Nephron (organoid): ENCODE measurements around the gene TRHDE.
A peak's percentile ranks its signal among the peaks of the same experiment; 100 is the strongest.

Experiments
- H3K27ac Mint-ChIP-seq, 3 experiments: 2 replicates each; pipeline ENCODE4 v1.8.0; 2020; ENCODE audit warnings: mixed read lengths in 3 of 3, mild to moderate bottlenecking in 2 of 3, moderate library complexity in 1 of 3
- H3K27me3 Mint-ChIP-seq: 2 replicates; pipeline ENCODE4 v1.8.0; 2021; ENCODE audit warnings: low read depth, mild to moderate bottlenecking, moderate library complexity, mixed read lengths
- H3K36me3 Mint-ChIP-seq: 2 replicates; pipeline ENCODE4 v1.8.0; 2020; ENCODE audit warnings: low read depth, mixed read lengths
- H3K4me1 Mint-ChIP-seq: 2 replicates; pipeline ENCODE4 v1.8.0; 2020; ENCODE audit warnings: mixed read lengths
- H3K4me3 Mint-ChIP-seq, 3 experiments: 2 replicates each; pipeline ENCODE4 v1.8.0; 2020; ENCODE audit warnings: mild to moderate bottlenecking in 3 of 3, mixed read lengths in 3 of 3, moderate library complexity in 2 of 3
- H3K9me3 Mint-ChIP-seq: 2 replicates; pipeline ENCODE4 v1.8.0; 2020; ENCODE audit warnings: mixed read lengths
- TF ChIP-seq, protein P1 (sequence below), 3 experiments: fragments of 200-600 bp; sonication (generic); IDR thresholded peaks; one replicate each; pipeline ENCODE4 v1.5.0; 2021; ENCODE audit warnings: antibody characterized with exemption in 3 of 3; ENCODE audit not compliant: unreplicated experiment in 3 of 3

TRHDE gene

DNA sequence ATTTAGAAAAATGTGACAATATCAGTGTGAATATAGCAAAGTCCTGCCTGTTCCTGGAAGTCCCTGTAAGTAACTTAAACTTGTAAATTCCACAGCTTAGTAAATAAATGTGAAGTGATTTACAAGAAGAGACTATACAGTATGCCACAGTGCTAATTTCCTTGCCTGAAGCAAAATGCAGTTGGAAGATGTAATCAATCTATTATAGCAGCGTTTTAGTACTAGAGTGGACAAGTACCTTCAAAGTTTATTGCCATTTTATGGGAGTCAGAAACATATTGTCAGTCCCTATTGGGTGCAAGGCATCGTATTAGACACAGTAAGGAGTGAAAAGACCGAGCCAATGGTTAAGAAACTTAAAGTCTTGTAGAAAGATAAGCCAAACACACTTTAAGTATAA, 94.1 kb downstream of the TRHDE start:
- H3K36me3 Mint-ChIP-seq, result no peaks in the 10 kb centered on the region
- peak overlapping the region in 1 of 3 experiments; percentile 15 for H3K27ac Mint-ChIP-seq
- no peak overlapping the region for H3K4me3 Mint-ChIP-seq
- TF ChIP-seq, protein P1, sequence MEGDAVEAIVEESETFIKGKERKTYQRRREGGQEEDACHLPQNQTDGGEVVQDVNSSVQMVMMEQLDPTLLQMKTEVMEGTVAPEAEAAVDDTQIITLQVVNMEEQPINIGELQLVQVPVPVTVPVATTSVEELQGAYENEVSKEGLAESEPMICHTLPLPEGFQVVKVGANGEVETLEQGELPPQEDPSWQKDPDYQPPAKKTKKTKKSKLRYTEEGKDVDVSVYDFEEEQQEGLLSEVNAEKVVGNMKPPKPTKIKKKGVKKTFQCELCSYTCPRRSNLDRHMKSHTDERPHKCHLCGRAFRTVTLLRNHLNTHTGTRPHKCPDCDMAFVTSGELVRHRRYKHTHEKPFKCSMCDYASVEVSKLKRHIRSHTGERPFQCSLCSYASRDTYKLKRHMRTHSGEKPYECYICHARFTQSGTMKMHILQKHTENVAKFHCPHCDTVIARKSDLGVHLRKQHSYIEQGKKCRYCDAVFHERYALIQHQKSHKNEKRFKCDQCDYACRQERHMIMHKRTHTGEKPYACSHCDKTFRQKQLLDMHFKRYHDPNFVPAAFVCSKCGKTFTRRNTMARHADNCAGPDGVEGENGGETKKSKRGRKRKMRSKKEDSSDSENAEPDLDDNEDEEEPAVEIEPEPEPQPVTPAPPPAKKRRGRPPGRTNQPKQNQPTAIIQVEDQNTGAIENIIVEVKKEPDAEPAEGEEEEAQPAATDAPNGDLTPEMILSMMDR (IDR thresholded peaks at IDR 0.05; ENCODE audit: unreplicated experiment in 3 of 3), result no peak
- peaks cover 13% of the 10 kb centered on the region for H3K4me1 Mint-ChIP-seq
- peaks cover 3% of the 10 kb centered on the region for H3K9me3 Mint-ChIP-seq
- no peaks in the 10 kb centered on the region for H3K27me3 Mint-ChIP-seq

DNA sequence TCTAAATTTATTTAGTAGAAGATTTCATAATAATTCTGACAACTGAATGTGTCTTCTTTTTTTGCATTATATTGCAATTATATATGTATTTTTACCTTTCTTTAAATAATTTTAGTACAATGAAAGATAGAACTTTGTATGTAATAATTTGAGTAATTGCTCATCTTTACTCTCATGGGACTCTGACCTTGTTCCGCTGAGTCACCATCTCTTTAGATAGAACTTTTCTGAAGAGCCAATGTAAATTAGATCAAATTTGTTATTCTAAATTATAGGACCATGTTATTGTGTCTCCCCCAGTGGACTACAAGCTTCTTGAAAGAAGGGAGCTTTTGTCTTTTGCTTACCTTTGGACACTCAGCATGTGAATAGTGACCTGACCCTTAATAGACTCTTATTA, 96.1 kb downstream of the TRHDE start:
- Mint-ChIP-seq H3K4me3 (no peak overlapping the region), H3K9me3 (no peaks in the 10 kb centered on the region), H3K27me3 (no peaks in the 10 kb centered on the region), H3K36me3 (no peaks in the 10 kb centered on the region), H3K27ac (peak overlapping the region; percentile 40 to 67 (median 41)), H3K4me1 (peaks cover 13% of the 10 kb centered on the region)
- TF ChIP-seq, protein P1 (IDR thresholded peaks at IDR 0.05; ENCODE audit: unreplicated experiment in 3 of 3), result no peak

DNA sequence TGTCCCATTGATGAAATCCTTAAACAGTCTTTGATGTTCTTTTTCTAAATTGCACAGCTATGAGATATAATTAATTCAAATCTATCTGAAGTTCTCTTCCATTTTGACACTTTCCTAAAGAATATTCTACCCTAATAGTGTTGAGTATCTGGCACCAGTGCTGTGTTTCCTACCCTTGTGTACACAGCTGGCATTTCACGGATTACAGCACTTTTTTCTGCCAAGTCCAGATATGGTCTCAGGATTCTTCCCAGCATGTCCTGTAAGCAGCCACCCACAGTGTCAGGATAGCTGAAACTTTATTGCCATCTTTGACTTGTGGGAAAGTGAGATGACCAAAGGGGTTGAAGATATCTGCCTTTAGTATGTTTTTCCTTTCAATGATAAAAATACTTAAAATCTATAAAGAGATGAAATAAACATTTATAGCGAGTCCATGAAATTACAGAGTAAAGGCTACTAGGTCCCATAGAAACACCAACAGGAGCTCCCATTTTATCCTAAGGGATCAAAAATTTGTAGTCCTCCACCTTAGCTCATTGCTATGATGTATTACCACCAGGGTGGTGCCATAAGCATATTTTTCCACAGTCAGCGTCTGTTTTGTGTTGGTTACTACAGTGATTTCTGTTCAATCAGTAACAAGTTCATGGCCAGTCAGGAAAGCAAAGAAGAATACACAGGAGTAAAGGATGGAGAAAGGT, 96.7 kb downstream of the TRHDE start:
- no peak overlapping the region for H3K4me3 Mint-ChIP-seq
- TF ChIP-seq, protein P1 (IDR thresholded peaks at IDR 0.05; ENCODE audit: unreplicated experiment in 3 of 3), result no peak
- peaks cover 13% of the 10 kb centered on the region for H3K4me1 Mint-ChIP-seq
- peak overlapping the region; percentile 41 to 67 (median 43) for H3K27ac Mint-ChIP-seq
- H3K27me3 Mint-ChIP-seq, result no peaks in the 10 kb centered on the region
- no peaks in the 10 kb centered on the region for H3K9me3 Mint-ChIP-seq
- H3K36me3 Mint-ChIP-seq, result no peaks in the 10 kb centered on the region

DNA sequence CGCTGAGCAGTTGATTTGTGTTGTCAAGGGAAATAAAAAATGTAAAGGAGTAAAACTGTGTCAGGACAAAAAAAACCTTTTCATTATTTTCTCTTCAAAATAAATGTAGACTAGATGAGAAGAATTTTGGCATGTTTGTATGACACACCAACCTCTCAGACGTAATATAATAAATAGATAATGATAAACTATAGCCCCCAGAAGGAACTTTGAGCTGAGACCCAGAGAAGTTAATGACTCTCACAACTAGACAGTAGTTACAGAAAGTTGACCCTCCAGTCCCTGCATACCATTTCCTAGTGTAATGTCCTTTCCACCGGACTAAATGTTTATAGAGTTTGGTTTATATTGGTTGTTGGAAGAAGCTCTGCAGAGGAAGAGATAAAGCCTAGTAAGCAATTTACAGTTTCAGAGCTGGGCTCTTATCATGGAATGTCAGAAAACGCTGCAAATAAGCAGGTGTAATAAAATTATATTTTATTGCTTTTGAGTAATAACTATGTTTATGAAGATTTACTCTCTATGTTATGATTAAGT, 97.3 kb downstream of the TRHDE start:
- H3K27me3 Mint-ChIP-seq, result no peaks in the 10 kb centered on the region

DNA sequence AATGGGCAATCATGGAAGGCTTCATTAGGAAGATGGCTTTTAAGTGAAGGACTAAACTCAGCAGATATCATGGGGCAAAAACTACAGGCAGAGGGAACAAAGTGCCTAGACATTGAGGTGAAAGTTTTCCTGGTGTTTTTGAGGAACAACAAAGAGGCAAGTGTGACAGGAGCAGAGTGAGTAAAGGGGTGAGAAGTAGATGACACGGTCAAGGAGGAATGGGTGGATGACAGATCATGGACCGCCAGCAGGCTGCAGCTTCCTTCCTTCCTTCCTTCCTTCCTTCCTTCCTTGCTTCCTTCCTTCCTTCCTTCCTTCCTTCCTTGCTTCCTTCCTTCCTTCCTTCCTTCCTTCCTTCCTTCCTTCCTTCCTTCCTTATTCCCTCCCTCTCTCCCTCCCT, 108.3 kb downstream of the TRHDE start:
- H3K9me3 Mint-ChIP-seq, result no peaks in the 10 kb centered on the region
- no peak overlapping the region for H3K27ac Mint-ChIP-seq
- H3K27me3 Mint-ChIP-seq, result peaks cover 4% of the 10 kb centered on the region
- peaks cover 18% of the 10 kb centered on the region for H3K36me3 Mint-ChIP-seq
- TF ChIP-seq, protein P1 (IDR thresholded peaks at IDR 0.05; ENCODE audit: unreplicated experiment in 3 of 3), result no peak
- peaks cover 15% of the 10 kb centered on the region for H3K4me1 Mint-ChIP-seq
- H3K4me3 Mint-ChIP-seq, result no peak overlapping the region

More for the DNA sequence above, 97.3 kb downstream of the TRHDE start:
- no peak overlapping the region for H3K4me3 Mint-ChIP-seq
- H3K27ac Mint-ChIP-seq, result peak overlapping the region; percentile 41 to 67 (median 43)
- H3K4me1 Mint-ChIP-seq, result peaks cover 13% of the 10 kb centered on the region
- no peaks in the 10 kb centered on the region for H3K9me3 Mint-ChIP-seq
- TF ChIP-seq, protein P1 (IDR thresholded peaks at IDR 0.05; ENCODE audit: unreplicated experiment in 3 of 3), result no peak
- H3K36me3 Mint-ChIP-seq, result no peaks in the 10 kb centered on the region

DNA sequence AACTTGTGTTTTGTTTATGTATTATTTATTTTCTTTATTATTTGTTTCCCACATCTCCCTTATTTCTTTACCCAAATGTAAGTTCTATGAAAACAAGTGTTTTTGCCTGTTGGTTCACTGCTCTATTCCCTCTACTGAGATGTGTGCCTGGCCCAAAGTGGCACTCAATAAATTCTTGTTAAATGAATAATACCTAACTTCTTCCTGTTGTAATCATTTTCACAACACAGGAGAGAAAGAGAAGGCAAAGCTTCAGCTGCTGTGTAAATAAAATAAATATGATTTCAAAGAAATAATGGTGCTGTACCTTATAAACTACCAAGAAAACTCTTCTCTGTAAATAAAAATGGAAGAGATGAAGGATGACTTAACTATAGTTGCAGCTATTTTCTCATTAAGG, 116.2 kb downstream of the TRHDE start:
- peaks cover 6% of the 10 kb centered on the region for H3K4me1 Mint-ChIP-seq
- peaks cover 3% of the 10 kb centered on the region for H3K27me3 Mint-ChIP-seq
- H3K36me3 Mint-ChIP-seq, result peaks cover 24% of the 10 kb centered on the region
- no peak overlapping the region for H3K4me3 Mint-ChIP-seq
- no peaks in the 10 kb centered on the region for H3K9me3 Mint-ChIP-seq
- TF ChIP-seq, protein P1 (IDR thresholded peaks at IDR 0.05; ENCODE audit: unreplicated experiment in 3 of 3), result no peak
- H3K27ac Mint-ChIP-seq, result peak overlapping the region in 1 of 3 experiments; percentile 77
